ENCODE measurements around the gene BEST2.

Gene BEST2

GRCh38 chr19:12792051-12792852 lies 40.7 kb downstream of the BEST2 start:
- H3K4me3 ChIP-seq (ENCODE audit: low read depth, low read length), result peak overlapping the region; percentile 96
- no peak for TF ChIP-seq CTCF (IDR thresholded peaks at IDR 0.05; ENCODE audit: low read depth, low read length, missing control alignments)
- DNase-seq (ENCODE audit: low read depth), result no peak
- in situ Hi-C loops (cut with HindIII; ENCODE audit: low sequenced_read_pairs), result no loop called here

GRCh38 chr19:12792853-12793289 lies 41.3 kb downstream of the BEST2 start:
- in situ Hi-C loops (cut with HindIII; ENCODE audit: low sequenced_read_pairs), result no loop called here

GRCh38 chr19:12793290-12794195 lies 42.0 kb downstream of the BEST2 start:
- H3K4me3 ChIP-seq (ENCODE audit: low read depth, low read length), result peak overlapping the region; percentile 96
- in situ Hi-C loops (cut with HindIII; ENCODE audit: low sequenced_read_pairs), result no loop called here
- DNase-seq (ENCODE audit: low read depth), result peak; percentile 87
- no peak for TF ChIP-seq CTCF (IDR thresholded peaks at IDR 0.05; ENCODE audit: low read depth, low read length, missing control alignments)

More at GRCh38 chr19:12792853-12793289, 41.3 kb downstream of the BEST2 start:
- DNase-seq (ENCODE audit: low read depth), result no peak
- no peak for TF ChIP-seq CTCF (IDR thresholded peaks at IDR 0.05; ENCODE audit: low read depth, low read length, missing control alignments)
- peak overlapping the region; percentile 96 for H3K4me3 ChIP-seq (ENCODE audit: low read depth, low read length)

- in situ Hi-C loops (cut with HindIII; ENCODE audit: low sequenced_read_pairs), result no loop called here
- DNase-seq (ENCODE audit: low read depth), result no peak
- peak overlapping the region; percentile 96 for H3K4me3 ChIP-seq (ENCODE audit: low read depth, low read length)
- no peak for TF ChIP-seq CTCF (IDR thresholded peaks at IDR 0.05; ENCODE audit: low read depth, low read length, missing control alignments)
Measured at GRCh38 chr19:12794196-12794941, 42.8 kb downstream of the BEST2 start.

- in situ Hi-C loops (cut with HindIII; ENCODE audit: low sequenced_read_pairs), result no loop called here
- no peak for DNase-seq (ENCODE audit: low read depth)
- TF ChIP-seq CTCF (IDR thresholded peaks at IDR 0.05; ENCODE audit: low read depth, low read length, missing control alignments), result no peak
- no peak overlapping the region for H3K4me3 ChIP-seq (ENCODE audit: low read depth, low read length)
Measured at GRCh38 chr19:12794971-12795381, 43.4 kb downstream of the BEST2 start.

Measured in astrocyte of the cerebellum (primary cell).